Measurements from ENCODE around the gene SOS2.

Gene SOS2

GRCh38 chr14:50231475-50232275 lies at the start of gene SOS2:
Gene SOS2, minus strand, starts transcription at chr14:50231578. Its CDS starts 295 bp downstream, at chr14:50231283.
- FAIRE-seq (no peak), DNase-seq (ENCODE audit: insufficient read length, low spot score) (peak; percentile 61)
- TF ChIP-seq CTCF (IDR thresholded peaks at IDR 0.05; ENCODE audit: insufficient read depth, missing control alignments) = no peak

GRCh38 chr14:50272498-50272897 lies 41.1 kb upstream of the SOS2 start:
- no peak for TF ChIP-seq CTCF (IDR thresholded peaks at IDR 0.05; ENCODE audit: insufficient read depth, missing control alignments)
- DNase-seq (ENCODE audit: insufficient read length, low spot score) (no peak), FAIRE-seq (no peak)

- no peak for TF ChIP-seq CTCF (IDR thresholded peaks at IDR 0.05; ENCODE audit: insufficient read depth, missing control alignments)
- DNase-seq (ENCODE audit: insufficient read length, low spot score) = no peak
- no peak for FAIRE-seq
Observed at GRCh38 chr14:50270932-50271331, 39.6 kb upstream of the SOS2 start.

GRCh38 chr14:50265029-50265428 lies 33.7 kb upstream of the SOS2 start:
- TF ChIP-seq CTCF (IDR thresholded peaks at IDR 0.05; ENCODE audit: insufficient read depth, missing control alignments) = no peak
- FAIRE-seq = peak; percentile 11
- DNase-seq (ENCODE audit: insufficient read length, low spot score) = no peak

GRCh38 chr14:50263321-50263720 lies 31.9 kb upstream of the SOS2 start:
- DNase-seq (ENCODE audit: insufficient read length, low spot score) (no peak), FAIRE-seq (no peak)
- TF ChIP-seq CTCF (IDR thresholded peaks at IDR 0.05; ENCODE audit: insufficient read depth, missing control alignments) = no peak

- FAIRE-seq (no peak), DNase-seq (ENCODE audit: insufficient read length, low spot score) (no peak)
- TF ChIP-seq CTCF (IDR thresholded peaks at IDR 0.05; ENCODE audit: insufficient read depth, missing control alignments) = no peak
Observed at GRCh38 chr14:50262865-50263264, 31.5 kb upstream of the SOS2 start.

- TF ChIP-seq CTCF (IDR thresholded peaks at IDR 0.05; ENCODE audit: insufficient read depth, missing control alignments) = peak; percentile 47
- FAIRE-seq (no peak), DNase-seq (ENCODE audit: insufficient read length, low spot score) (no peak)
Observed at GRCh38 chr14:50260511-50260910, 29.1 kb upstream of the SOS2 start.

Data from D721Med (cell line).